NCI-H146 treated with DMSO at 0.1 percent for 48 hours (cell line): ENCODE results near the gene PPP1R37.

Experiments
- DNase-seq: peaks from one replicate; lab custom pipeline; 2025; ENCODE audit not compliant: unreplicated experiment; lab: John Stamatoyannopoulos, UW

PPP1R37 gene

GRCh38 chr19:45186509-45187334, 93.7 kb downstream of the PPP1R37 start:
- peak; percentile 67 for DNase-seq

GRCh38 chr19:45187421-45188100, 94.6 kb downstream of the PPP1R37 start:
- DNase-seq, result peak; percentile 44

- DNase-seq, result no peak
Measured at GRCh38 chr19:45189971-45190370, 97.0 kb downstream of the PPP1R37 start.

GRCh38 chr19:45191375-45191774, 98.4 kb downstream of the PPP1R37 start:
- no peak for DNase-seq

- peak; percentile 21 for DNase-seq
Measured at GRCh38 chr19:45195764-45196163, 102.8 kb downstream of the PPP1R37 start.
